Adrenal gland (tissue), 12 donors: ENCODE results near the gene ZNF438. TPM values are rescaled to one million over a fixed set of nuclear protein-coding genes. Genes with fewer than 3 reads are reported as not detected.
"Not testable (repeated sequence)": the region's sequence is repeated elsewhere in the genome, so short reads cannot be mapped to it uniquely, and the experiment has no call there.

Source experiments
- DNase-seq, 7 donors: peaks; one replicate each; pipeline ENCODE4 v3.0.0-alpha.2; 2019 to 2020
- H3K27ac ChIP-seq, 5 donors: fragments of 200-600 bp; sonication (generic) in 4 of 5; 1 replicate in 3 of 5; 2 replicates in 2 of 5; pipeline versions ENCODE4 v1.5.1 to v1.8.0; 2016 to 2020; ENCODE audit warnings: mild to moderate bottlenecking in 1 of 5
- H3K27me3 ChIP-seq: fragments of 200-600 bp; 2 replicates; pipeline ENCODE4 v1.8.0; 2021
- H3K36me3 ChIP-seq, 2 donors: fragments of 200-600 bp; replicated peaks in 1 of 2; 1 replicate in 1 of 2; 2 replicates in 1 of 2; pipeline versions ENCODE4 v1.5.1 to v1.8.0; 2018 to 2022
- H3K4me1 ChIP-seq, 2 donors: fragments of 200-600 bp; replicated peaks in 1 of 2; 1 replicate in 1 of 2; 2 replicates in 1 of 2; pipeline versions ENCODE4 v1.5.1 to v1.8.0; 2018 to 2021
- H3K4me3 ChIP-seq, 4 donors: fragments of 200-600 bp; sonication (generic) in 3 of 4; one replicate each; pipeline ENCODE4 v1.5.1; 2016 to 2018
- H3K9me3 ChIP-seq, 3 donors: fragments of 200-600 bp; sonication (generic) in 1 of 3; replicated peaks in 1 of 3; 1 replicate in 2 of 3; 2 replicates in 1 of 3; pipeline versions ENCODE4 v1.5.1 to v1.8.0; 2016 to 2021
- POLR2A ChIP-seq, 2 donors: fragments of 450-650 bp; IDR thresholded peaks; one replicate each; pipeline ENCODE4 v1.6.1; 2017; ENCODE audit warnings: antibody characterized with exemption in 2 of 2, mild to moderate bottlenecking in 2 of 2, moderate library complexity in 1 of 2
- WGBS, 4 donors: extraction: QIAGEN DNeasy Blood & Tissue Kit in 2 of 4; methylation state at CpG; one replicate each; pipeline versions ENCODE4 v1.1.5 to v1.1.7; 2013 to 2017; 5-methylcytosine and 5-hydroxymethylcytosine counted together
- intact Hi-C, 2 donors: fragments of 100-400 bp; cut with DNase I; formaldehyde crosslinking; loops; one replicate each; pipeline versions ENCODE4 v1.14.1 to v1.15.0; 2022 to 2023
- polyA plus RNA-seq, 3 donors: library from polyadenylated mRNA; stranded (reverse); fragments of 200-250 nt in 2 of 3; fragments of 350-450 nt in 1 of 3; fragmentation: Illumina TruSeq in 1 of 3; extraction: RNeasy Lipid Tissue Mini Kit (QIAGEN cat#74804) in 1 of 3; gene quantifications; one replicate each; pipeline ENCODE4 v1.2.3, GENCODE V29; 2013 to 2014
- total RNA-seq, 9 donors: library from RNA; depleted of rRNA in 4 of 9; stranded (reverse); fragments of >200 nt in 4 of 9; fragments of 120-200 nt in 1 of 9; fragmentation: NEBNext Ultra II Directional in 1 of 9; extraction: Animal tissue kit (Norgen Biotek cat#: 25700) in 1 of 9; gene quantifications; one replicate each; pipeline versions ENCODE4 v1.1.0 to v1.2.4, GENCODE V29; 2013 to 2023
- TF ChIP-seq, protein P1 (sequence below), 6 experiments: fragments of 450-650 bp in 4 of 6; fragments of 200-600 bp in 2 of 6; sonication (generic) in 1 of 6; IDR thresholded peaks; 1 replicate in 5 of 6; 2 replicates in 1 of 6; pipeline versions ENCODE4 v1.5.1 to v1.8.0; 2016 to 2021; ENCODE audit warnings: antibody characterized with exemption in 6 of 6, mild to moderate bottlenecking in 2 of 6, moderate library complexity in 1 of 6
- donor health status: healthy with polysubstance abuse.
- donor health status: Bipolar disorder and iron deficiency.
- donor health status: DM: yes; HTN: yes; CAD: no.
- donor health status: DM: no; HTN: no; CAD: no.
- donor health status: DM: no; HTN: no; CAD: no.
- donor health status: DM: yes; HTN: yes; CAD: no.

ZNF438 gene
- total and polyA plus RNA-seq, 12 donors = 3.4 to 15.5 (median 5.7) TPM

DNA sequence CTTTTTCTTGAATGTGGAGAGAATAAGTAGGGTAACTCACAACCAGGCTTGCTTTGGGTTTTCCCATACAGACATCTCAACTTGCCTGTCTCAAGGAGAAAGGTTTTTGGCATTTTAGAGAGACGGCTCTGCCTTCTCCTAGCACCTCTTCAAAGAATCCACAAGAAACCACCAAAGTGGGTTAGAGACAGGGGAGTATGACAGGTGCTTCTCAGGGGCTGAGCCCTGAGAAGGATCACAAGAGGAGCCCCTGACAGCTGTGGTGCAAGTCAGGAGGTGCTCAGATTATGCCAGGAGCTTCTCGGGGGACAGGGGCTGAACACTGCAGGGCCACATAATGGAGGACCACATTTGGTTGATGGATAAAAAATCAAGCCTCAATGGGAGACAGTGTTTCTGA, 231.3 kb downstream of the ZNF438 start:
- intact Hi-C loops = no loop called here
- Histone ChIP-seq H3K27me3 (no peaks in the 10 kb centered on the region), H3K27ac (no peak overlapping the region), H3K4me3 (no peak overlapping the region), H3K4me1 (no peaks in the 10 kb centered on the region), H3K36me3 (no peaks in the 10 kb centered on the region), H3K9me3 (no peaks in the 10 kb centered on the region)
- no peak for TF ChIP-seq POLR2A (IDR thresholded peaks at IDR 0.05)
- TF ChIP-seq, protein P1, sequence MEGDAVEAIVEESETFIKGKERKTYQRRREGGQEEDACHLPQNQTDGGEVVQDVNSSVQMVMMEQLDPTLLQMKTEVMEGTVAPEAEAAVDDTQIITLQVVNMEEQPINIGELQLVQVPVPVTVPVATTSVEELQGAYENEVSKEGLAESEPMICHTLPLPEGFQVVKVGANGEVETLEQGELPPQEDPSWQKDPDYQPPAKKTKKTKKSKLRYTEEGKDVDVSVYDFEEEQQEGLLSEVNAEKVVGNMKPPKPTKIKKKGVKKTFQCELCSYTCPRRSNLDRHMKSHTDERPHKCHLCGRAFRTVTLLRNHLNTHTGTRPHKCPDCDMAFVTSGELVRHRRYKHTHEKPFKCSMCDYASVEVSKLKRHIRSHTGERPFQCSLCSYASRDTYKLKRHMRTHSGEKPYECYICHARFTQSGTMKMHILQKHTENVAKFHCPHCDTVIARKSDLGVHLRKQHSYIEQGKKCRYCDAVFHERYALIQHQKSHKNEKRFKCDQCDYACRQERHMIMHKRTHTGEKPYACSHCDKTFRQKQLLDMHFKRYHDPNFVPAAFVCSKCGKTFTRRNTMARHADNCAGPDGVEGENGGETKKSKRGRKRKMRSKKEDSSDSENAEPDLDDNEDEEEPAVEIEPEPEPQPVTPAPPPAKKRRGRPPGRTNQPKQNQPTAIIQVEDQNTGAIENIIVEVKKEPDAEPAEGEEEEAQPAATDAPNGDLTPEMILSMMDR (IDR thresholded peaks at IDR 0.05) = no peak
- DNase-seq = no peak
- 73 to 91% (median 85%) methylated on average over 2 of the region's 2 CpGs for WGBS, 4 donors

DNA sequence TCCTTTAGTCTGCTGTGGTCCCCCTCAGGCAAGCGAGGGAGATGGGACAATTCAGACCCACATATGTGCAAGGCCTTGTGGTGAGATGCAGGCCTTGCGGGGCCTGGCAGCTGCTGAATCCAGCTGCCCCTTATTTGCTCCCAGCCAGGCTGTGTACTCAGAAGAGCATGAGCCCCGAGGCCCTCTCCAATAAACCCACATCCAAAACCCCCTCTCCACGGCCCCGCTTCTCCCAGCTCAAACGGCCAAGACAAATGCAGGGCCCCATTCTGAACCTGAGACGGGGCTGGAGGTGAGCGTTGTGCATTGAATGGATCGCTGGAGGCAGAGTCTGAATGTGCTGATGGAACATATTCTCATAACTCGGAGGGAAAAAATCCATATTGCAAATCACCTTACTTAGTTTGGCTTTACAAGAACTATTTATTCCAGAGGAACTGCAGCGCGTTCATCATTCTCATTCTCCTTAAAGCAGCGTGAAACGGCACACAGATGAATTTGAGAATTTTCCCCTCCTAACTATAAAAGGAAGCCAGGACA, 232.9 kb downstream of the ZNF438 start:
- 83 to 90% (median 87%) methylated on average over 11 to 14 of the region's 14 CpGs for WGBS, 4 donors
- H3K27me3 ChIP-seq = no peaks in the 10 kb centered on the region
- H3K9me3 ChIP-seq = no peaks in the 10 kb centered on the region
- TF ChIP-seq POLR2A (IDR thresholded peaks at IDR 0.05) = no peak
- TF ChIP-seq, protein P1 (IDR thresholded peaks at IDR 0.05) = no peak
- H3K4me3 ChIP-seq = no peak overlapping the region
- DNase-seq = no peak
- no peaks in the 10 kb centered on the region for H3K4me1 ChIP-seq
- no peaks in the 10 kb centered on the region for H3K36me3 ChIP-seq
- no peak overlapping the region for H3K27ac ChIP-seq
- intact Hi-C loops = no loop called here

DNA sequence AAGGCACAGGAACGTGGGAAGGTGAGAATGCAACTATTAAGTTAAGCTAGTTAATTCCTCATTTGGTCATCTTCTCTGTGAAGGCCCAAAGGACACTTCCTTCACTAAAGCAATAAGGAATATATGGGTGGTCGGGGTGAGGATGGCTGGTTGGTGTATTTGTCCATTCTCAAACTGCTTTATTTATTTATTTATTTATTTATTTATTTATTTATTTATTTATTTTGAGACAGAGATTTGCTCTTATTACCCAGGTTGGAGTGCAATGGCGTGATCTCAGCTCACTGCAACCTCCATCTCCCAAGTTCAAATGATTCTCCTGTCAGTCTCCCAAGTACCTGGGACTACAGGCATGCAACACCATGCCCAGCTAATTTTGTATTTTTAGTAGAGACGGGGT, 236.6 kb downstream of the ZNF438 start:
- H3K4me3 ChIP-seq, H3K36me3 ChIP-seq, intact Hi-C loops, DNase-seq, H3K27ac ChIP-seq, H3K4me1 ChIP-seq, H3K9me3 ChIP-seq, H3K27me3 ChIP-seq: not testable (repeated sequence)
- WGBS, 4 donors = 86 to 89% (median 88%) methylated on average over 4 of the region's 4 CpGs
